T-helper 17 cell (primary cell): ENCODE measurements around the gene GRAMD1B. TPM values are rescaled to one million over a fixed set of nuclear protein-coding genes. Genes with fewer than 3 reads are reported as not detected.

Source experiments
- ATAC-seq: fragments of 150-1000 bp; cut with Tn5 transposase; 2 replicates; pipeline ENCODE4 v1.10.0; 2021; ENCODE audit warnings: mild to moderate bottlenecking, moderate library complexity
- DNase-seq, 3 donors: peaks; one replicate each; pipeline versions ENCODE4 v3.0.0 to v3.0.0-alpha.2; 2020 to 2021
- H3K9me3 ChIP-seq: one replicate; pipeline ENCODE4 v1.7.0; 2013; ENCODE audit warnings: low read length, mild to moderate bottlenecking; ENCODE audit not compliant: control insufficient read depth, poor library complexity, severe bottlenecking
- H3K27ac Mint-ChIP-seq: one replicate; pipeline ENCODE4 v1.8.0; 2022; ENCODE audit warnings: mild to moderate bottlenecking, moderate library complexity, mixed read lengths
- H3K27me3 Mint-ChIP-seq: one replicate; pipeline ENCODE4 v1.8.0; 2022; ENCODE audit warnings: mixed read lengths
- H3K36me3 Mint-ChIP-seq: one replicate; pipeline ENCODE4 v1.8.0; 2022; ENCODE audit warnings: low read depth, mixed read lengths
- H3K4me1 Mint-ChIP-seq: one replicate; pipeline ENCODE4 v1.8.0; 2022; ENCODE audit warnings: mild to moderate bottlenecking, mixed read lengths
- H3K4me3 Mint-ChIP-seq: one replicate; pipeline ENCODE4 v1.8.0; 2022; ENCODE audit warnings: mild to moderate bottlenecking, moderate library complexity, mixed read lengths
- total RNA-seq, 4 donors: library from RNA in 2 of 4; stranded (reverse) in 2 of 4; gene quantifications; one replicate each; pipeline ENCODE4 v1.2.3 and lab custom pipeline; 2022 to 2026

Gene GRAMD1B
- total RNA-seq, 2 donors from 2014 or later = 25.1 to 33.1 TPM

GRCh38 chr11:123674297-123674696, 244.2 kb downstream of the GRAMD1B start:
- Mint-ChIP-seq H3K27me3 (peaks cover 46% of the 10 kb centered on the region), H3K4me3 (no peak overlapping the region), H3K36me3 (no peaks in the 10 kb centered on the region), H3K4me1 (peaks cover 2% of the 10 kb centered on the region), H3K27ac (no peak overlapping the region)
- DNase-seq = no peak
- no peak for ATAC-seq
- H3K9me3 ChIP-seq = no peaks in the 10 kb centered on the region

Other genes starting within 250 kb of the GRAMD1B start
- gene CLMP, start 235.0 kb upstream of the GRAMD1B start, total RNA-seq = under 1 TPM; 0.26 to 0.67 TPM
- not detected for gene SCN3B, start 224.4 kb downstream of the GRAMD1B start, total RNA-seq